Panc1 (cell line): ENCODE results near the gene PHTF2. TPM values are rescaled to one million over a fixed set of nuclear protein-coding genes. Genes with fewer than 3 reads are reported as not detected.

Experiments used
- ATAC-seq: fragments of 200-7000 bp; cut with Tn5 transposase; 2 replicates; pipeline ENCODE4 v1.9.1; 2020; ENCODE audit warnings: mild to moderate bottlenecking, moderate library complexity
- BruUV-seq: library from RNA; stranded (reverse); fragments of 400-500 nt; replicated peaks from 2 replicates; lab custom pipeline; 2021; lab: Mats Ljungman, UMichigan
- CTCF ChIA-PET: fragments of 300-600 bp; sonication (Branson Sonifier 250); formaldehyde crosslinking; loops from one replicate; lab custom pipeline; 2022; ENCODE audit warnings: antibody characterized with exemption; lab: Charles Lee
- POLR2A ChIA-PET: fragments of 300-600 bp; sonication (Branson Sonifier 250); formaldehyde crosslinking; loops from one replicate; lab custom pipeline; 2022; ENCODE audit warnings: antibody characterized with exemption; lab: Charles Lee
- DNase-seq: peaks from one replicate; pipeline ENCODE4 v3.0.0-alpha.2; 2010; ENCODE audit warnings: low read depth, low spot score
- H3K27ac ChIP-seq: 2 replicates; pipeline ENCODE4 v1.5.1; 2011; ENCODE audit warnings: mild to moderate bottlenecking, low read length, inconsistent platforms
- H3K27me3 ChIP-seq: fragments of 200-500 bp; sonication (Bioruptor generic); 2 replicates; pipeline ENCODE4 v1.6.0; 2014; ENCODE audit warnings: low read length, inconsistent platforms; ENCODE audit not compliant: control insufficient read depth, insufficient read depth
- H3K36me3 ChIP-seq: fragments of 200-500 bp; sonication (Bioruptor generic); 2 replicates; pipeline ENCODE4 v1.5.1; 2014; ENCODE audit warnings: inconsistent platforms, mild to moderate bottlenecking, low read length, moderate library complexity; ENCODE audit not compliant: control insufficient read depth, insufficient read depth
- H3K4me1 ChIP-seq: 2 replicates; pipeline ENCODE4 v1.5.1; 2011; ENCODE audit warnings: inconsistent platforms, mild to moderate bottlenecking, low read length, moderate library complexity; ENCODE audit not compliant: control insufficient read depth, insufficient read depth
- H3K4me3 ChIP-seq, 2 experiments: 2 replicates each; pipeline ENCODE4 v1.5.1; 2011 to 2012; ENCODE audit warnings: low read depth in 2 of 2, low read length in 2 of 2, mild to moderate bottlenecking in 2 of 2, inconsistent platforms in 1 of 2, moderate library complexity in 1 of 2
- H3K9me3 ChIP-seq: fragments of 200-500 bp; sonication (Bioruptor generic); 2 replicates; pipeline ENCODE4 v1.5.1; 2014; ENCODE audit warnings: low read depth, mild to moderate bottlenecking, inconsistent platforms, low read length, moderate library complexity; ENCODE audit not compliant: control insufficient read depth, insufficient read depth
- POLR2AphosphoS5 ChIP-seq: IDR thresholded peaks from 2 replicates; pipeline ENCODE4 v1.6.1; 2012; ENCODE audit warnings: mild to moderate bottlenecking, low read depth, low read length, moderate library complexity
- SIN3A ChIP-seq: IDR thresholded peaks from 2 replicates; pipeline ENCODE4 v1.6.1; 2012; ENCODE audit warnings: low read depth, mild to moderate bottlenecking, low read length, moderate library complexity, borderline replicate concordance; ENCODE audit not compliant: insufficient read depth
- TCF7L2 ChIP-seq: IDR thresholded peaks from 2 replicates; pipeline ENCODE4 v1.6.1; 2011; ENCODE audit warnings: mild to moderate bottlenecking, low read depth, low read length, inconsistent platforms
- in situ Hi-C: cut with HindIII; loops from 2 replicates; pipeline ENCODE4 v1.10.0; 2016; ENCODE audit warnings: low sequenced_read_pairs, low pct_unique_long_range_greater_than_20kb
- intact Hi-C: fragments of 100-400 bp; cut with micrococcal nuclease; formaldehyde crosslinking; loops from one replicate; pipeline ENCODE4 v1.10.0; 2022; ENCODE audit not compliant: unreplicated experiment
- total RNA-seq: library from RNA; stranded (reverse); gene quantifications from one replicate; pipeline ENCODE4 v1.2.1, GENCODE V29; 2021; ENCODE audit not compliant: unreplicated experiment
- TF ChIP-seq, protein P1 (sequence below), 2 experiments: IDR thresholded peaks; 2 replicates each; pipeline ENCODE4 v1.6.1; 2011 to 2012; ENCODE audit warnings: low read depth in 2 of 2, control low read depth in 1 of 2, low read length in 1 of 2, mild to moderate bottlenecking in 1 of 2, moderate library complexity in 1 of 2; ENCODE audit not compliant: insufficient read depth in 1 of 2
- TF ChIP-seq, protein P2 (sequence below): fragments of 450-650 bp; IDR thresholded peaks from 2 replicates; pipeline ENCODE4 v1.5.1; 2017; ENCODE audit warnings: mild to moderate bottlenecking

PHTF2 gene
- total RNA-seq, 1 experiment from 2014 or later: 61.5 TPM

DNA sequence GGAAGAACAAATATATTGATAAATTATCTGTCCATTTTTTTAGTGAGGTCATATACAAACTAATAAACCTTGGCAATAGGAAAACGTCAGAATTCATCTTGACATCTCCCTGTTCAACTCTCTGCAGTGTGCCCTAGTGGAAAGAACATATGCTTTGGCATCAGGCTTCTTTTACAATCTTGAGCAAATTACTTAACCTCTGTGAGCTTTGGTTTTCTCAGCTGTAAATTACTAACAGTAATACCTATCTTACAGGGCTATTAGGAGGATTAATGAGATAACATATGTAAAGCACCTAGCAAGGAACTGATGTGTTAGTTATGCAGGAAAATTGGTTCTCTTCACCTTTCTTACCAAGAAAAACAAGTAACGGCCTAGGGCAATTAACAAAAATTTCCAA, 161.8 kb downstream of the PHTF2 start:
- H3K9me3 ChIP-seq: no peaks in the 10 kb centered on the region
- intact Hi-C loops (no loop called here), in situ Hi-C loops (no loop called here)
- TF ChIP-seq, protein P1, sequence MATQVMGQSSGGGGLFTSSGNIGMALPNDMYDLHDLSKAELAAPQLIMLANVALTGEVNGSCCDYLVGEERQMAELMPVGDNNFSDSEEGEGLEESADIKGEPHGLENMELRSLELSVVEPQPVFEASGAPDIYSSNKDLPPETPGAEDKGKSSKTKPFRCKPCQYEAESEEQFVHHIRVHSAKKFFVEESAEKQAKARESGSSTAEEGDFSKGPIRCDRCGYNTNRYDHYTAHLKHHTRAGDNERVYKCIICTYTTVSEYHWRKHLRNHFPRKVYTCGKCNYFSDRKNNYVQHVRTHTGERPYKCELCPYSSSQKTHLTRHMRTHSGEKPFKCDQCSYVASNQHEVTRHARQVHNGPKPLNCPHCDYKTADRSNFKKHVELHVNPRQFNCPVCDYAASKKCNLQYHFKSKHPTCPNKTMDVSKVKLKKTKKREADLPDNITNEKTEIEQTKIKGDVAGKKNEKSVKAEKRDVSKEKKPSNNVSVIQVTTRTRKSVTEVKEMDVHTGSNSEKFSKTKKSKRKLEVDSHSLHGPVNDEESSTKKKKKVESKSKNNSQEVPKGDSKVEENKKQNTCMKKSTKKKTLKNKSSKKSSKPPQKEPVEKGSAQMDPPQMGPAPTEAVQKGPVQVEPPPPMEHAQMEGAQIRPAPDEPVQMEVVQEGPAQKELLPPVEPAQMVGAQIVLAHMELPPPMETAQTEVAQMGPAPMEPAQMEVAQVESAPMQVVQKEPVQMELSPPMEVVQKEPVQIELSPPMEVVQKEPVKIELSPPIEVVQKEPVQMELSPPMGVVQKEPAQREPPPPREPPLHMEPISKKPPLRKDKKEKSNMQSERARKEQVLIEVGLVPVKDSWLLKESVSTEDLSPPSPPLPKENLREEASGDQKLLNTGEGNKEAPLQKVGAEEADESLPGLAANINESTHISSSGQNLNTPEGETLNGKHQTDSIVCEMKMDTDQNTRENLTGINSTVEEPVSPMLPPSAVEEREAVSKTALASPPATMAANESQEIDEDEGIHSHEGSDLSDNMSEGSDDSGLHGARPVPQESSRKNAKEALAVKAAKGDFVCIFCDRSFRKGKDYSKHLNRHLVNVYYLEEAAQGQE (IDR thresholded peaks at IDR 0.05; ENCODE audit: insufficient read depth in 1 of 2, low read depth in 2 of 2, low read length in 1 of 2): no peak
- no TSS peak for BruUV-seq
- DNase-seq: no peak
- H3K4me1 ChIP-seq: no peaks in the 10 kb centered on the region
- no peaks in the 10 kb centered on the region for H3K27me3 ChIP-seq
- H3K27ac ChIP-seq: no peak overlapping the region
- ChIA-PET POLR2A (no interaction called here), CTCF (no interaction called here)
- no peaks in the 10 kb centered on the region for H3K36me3 ChIP-seq
- H3K4me3 ChIP-seq: no peak overlapping the region
- no peak for ATAC-seq

DNA sequence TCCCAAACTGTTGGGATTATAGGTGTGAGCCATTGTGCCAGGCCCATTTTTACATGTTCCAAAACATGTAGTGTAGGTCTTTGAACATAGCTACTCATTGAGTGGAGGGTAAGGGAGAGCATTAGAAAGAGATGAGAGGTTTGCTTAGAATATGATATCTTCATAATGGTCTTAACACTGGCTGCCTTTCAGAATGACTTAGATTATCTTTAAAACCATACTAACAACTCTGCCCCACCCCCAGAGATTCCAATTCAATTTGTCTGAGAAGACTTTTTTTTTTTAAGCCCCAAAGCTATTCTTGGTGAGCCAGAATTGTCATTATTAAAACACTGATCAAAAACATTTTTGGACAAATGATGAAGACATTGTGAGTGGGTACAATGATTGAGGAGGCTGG, 168.9 kb downstream of the PHTF2 start:
- no TSS peak for BruUV-seq
- intact Hi-C loops (no loop called here), in situ Hi-C loops (no loop called here)
- Histone ChIP-seq H3K27ac (no peak overlapping the region), H3K4me3 (no peak overlapping the region), H3K9me3 (no peaks in the 10 kb centered on the region), H3K27me3 (no peaks in the 10 kb centered on the region), H3K36me3 (no peaks in the 10 kb centered on the region), H3K4me1 (no peaks in the 10 kb centered on the region)
- POLR2A ChIA-PET: no interaction called here
- no peak for DNase-seq
- TF ChIP-seq POLR2AphosphoS5 (no peak), SIN3A (no peak), TCF7L2 (no peak)
- TF ChIP-seq, protein P2, sequence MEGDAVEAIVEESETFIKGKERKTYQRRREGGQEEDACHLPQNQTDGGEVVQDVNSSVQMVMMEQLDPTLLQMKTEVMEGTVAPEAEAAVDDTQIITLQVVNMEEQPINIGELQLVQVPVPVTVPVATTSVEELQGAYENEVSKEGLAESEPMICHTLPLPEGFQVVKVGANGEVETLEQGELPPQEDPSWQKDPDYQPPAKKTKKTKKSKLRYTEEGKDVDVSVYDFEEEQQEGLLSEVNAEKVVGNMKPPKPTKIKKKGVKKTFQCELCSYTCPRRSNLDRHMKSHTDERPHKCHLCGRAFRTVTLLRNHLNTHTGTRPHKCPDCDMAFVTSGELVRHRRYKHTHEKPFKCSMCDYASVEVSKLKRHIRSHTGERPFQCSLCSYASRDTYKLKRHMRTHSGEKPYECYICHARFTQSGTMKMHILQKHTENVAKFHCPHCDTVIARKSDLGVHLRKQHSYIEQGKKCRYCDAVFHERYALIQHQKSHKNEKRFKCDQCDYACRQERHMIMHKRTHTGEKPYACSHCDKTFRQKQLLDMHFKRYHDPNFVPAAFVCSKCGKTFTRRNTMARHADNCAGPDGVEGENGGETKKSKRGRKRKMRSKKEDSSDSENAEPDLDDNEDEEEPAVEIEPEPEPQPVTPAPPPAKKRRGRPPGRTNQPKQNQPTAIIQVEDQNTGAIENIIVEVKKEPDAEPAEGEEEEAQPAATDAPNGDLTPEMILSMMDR: no peak
- TF ChIP-seq, protein P1 (IDR thresholded peaks at IDR 0.05; ENCODE audit: insufficient read depth in 1 of 2, low read depth in 2 of 2, low read length in 1 of 2): no peak
- CTCF ChIA-PET: no interaction called here
- no peak for ATAC-seq
